HuH-7 (cell line): ENCODE measurements around the gene PGAP1.

Experiments used
- DNase-seq: peaks from one replicate; pipeline ENCODE4 v3.0.0; 2011; ENCODE audit warnings: low spot score

PGAP1 gene

DNA sequence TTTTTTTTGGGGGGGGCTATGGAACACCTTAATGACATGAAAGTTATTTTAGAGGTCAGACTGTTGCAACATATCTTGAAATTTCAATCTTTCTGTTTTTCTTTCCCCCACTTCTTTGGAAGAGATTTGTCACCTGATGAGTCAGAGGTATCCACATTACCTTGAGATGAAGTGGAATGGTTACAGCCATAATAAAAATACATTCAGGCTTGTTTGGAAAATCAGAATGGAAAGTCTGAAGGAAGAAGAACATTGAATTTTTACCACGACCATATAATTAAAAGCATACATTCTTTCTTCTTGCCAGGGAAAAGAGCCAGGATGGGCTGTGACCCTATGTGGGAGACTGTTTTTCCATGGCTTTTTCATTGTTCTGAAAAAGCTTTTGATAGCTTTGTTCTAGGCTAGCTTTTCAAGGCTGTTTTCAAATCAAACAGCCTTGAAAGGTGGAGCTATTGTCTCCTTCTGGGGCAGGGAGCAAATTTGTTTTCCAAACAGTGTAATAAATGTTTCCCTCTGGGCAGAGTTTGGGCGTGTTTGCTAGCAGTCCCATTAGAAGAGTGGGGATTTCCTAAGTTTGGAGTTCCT, 124.7 kb downstream of the PGAP1 start:
- DNase-seq: no peak

DNA sequence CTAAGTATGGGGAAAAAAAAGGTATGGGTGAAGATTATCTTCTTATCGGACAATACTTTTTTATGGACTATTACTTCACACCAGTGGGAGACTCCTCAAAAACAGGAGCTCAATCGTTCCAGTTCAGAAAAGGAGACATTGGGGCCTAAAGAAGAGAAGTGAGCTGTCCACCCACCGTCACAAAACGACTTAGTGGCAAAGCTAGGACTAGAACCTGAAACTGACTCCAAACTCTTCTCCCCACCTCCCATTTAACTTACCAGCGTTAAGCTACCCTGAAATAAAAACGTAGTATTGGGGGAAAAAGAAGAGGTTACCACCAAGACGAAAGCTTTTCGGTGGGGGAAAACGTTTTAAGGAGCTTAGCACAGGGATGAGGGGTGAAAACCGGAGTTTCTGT, 127.5 kb downstream of the PGAP1 start:
- no peak for DNase-seq

DNA sequence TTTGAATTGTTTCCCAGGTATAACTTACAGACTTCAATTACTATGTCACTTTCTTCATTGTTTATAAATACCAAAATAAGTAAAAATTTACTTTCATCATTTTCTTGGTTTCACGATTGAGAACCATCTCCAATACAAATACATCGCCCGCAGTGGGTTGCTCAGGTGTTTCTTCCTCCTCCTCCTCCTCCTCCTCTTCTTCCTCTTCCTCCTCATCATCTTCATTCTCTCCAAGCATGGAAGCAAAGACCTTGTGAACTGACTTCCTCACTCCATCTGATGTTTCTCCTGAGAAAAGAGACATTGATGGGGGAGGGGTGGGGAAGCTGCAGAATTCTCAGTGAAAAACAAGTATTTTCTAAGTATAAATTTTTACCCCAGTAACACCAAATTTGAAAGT, 133.6 kb downstream of the PGAP1 start:
- no peak for DNase-seq

DNA sequence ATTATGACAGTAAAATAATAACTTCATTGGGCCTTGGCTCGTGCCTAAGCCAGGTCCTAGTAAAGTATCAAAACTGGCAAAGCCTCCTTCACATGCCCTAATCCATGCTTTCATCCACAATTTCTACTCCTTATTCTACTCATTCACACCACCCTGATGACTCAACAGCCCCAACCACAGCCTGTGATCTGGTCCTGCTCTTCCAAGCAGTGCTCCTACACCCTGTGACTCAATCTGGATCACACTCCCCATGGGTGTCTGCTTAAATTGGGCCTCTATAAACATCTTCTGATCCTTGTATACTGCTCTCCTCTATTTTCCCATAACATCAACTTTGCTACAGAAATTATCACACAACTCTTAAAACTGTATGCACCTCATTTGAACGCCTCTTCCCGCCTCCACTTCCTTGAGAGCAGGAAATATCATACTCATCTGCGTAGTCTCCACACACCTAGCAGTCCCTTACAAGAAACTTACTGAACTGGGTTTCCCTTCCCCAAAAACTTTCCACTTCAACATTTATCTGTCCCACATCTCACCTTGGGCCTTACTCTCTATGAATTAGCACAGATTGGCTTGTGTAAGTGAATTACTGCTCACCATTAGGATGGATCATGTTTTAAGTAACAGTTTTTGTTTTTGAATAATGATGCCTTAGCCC, 142.9 kb downstream of the PGAP1 start:
- no peak for DNase-seq
